Cerebellar cortex (tissue), 1 donor: ENCODE data around the gene PRSS2.
A peak's percentile ranks its signal among the peaks of the same experiment; 100 is the strongest.

ENCODE experiments used
- DNase-seq: peaks from one replicate; pipeline ENCODE4 v3.0.0-alpha.2; 2015; ENCODE audit warnings: low spot score

PRSS2 gene

DNA sequence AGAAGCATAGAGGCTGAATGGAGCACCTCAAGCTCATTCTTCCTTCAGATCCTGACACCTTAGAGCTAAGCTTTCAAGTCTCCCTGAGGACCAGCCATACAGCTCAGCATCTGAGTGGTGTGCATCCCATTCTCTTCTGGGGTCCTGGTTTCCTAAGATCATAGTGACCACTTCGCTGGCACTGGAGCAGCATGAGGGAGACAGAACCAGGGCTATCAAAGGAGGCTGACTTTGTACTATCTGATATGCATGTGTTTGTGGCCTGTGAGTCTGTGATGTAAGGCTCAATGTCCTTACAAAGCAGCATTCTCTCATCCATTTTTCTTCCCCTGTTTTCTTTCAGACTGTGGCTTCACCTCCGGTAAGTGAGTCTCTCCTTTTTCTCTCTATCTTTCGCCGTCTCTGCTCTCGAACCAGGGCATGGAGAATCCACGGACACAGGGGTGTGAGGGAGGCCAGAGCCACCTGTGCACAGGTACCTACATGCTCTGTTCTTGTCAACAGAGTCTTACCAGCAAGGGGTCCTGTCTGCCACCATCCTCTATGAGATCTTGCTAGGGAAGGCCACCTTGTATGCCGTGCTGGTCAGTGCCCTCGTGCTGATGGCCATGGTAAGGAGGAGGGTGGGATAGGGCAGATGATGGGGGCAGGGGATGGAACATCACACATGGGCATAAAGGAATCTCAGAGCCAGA is 31.0 kb downstream of the PRSS2 start:
- DNase-seq, result no peak

DNA sequence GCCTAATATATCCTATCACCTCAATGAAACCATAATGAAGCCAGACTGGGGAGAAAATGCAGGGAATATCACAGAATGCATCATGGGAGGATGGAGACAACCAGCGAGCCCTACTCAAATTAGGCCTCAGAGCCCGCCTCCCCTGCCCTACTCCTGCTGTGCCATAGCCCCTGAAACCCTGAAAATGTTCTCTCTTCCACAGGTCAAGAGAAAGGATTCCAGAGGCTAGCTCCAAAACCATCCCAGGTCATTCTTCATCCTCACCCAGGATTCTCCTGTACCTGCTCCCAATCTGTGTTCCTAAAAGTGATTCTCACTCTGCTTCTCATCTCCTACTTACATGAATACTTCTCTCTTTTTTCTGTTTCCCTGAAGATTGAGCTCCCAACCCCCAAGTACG is 31.5 kb downstream of the PRSS2 start:
- no peak for DNase-seq

DNA sequence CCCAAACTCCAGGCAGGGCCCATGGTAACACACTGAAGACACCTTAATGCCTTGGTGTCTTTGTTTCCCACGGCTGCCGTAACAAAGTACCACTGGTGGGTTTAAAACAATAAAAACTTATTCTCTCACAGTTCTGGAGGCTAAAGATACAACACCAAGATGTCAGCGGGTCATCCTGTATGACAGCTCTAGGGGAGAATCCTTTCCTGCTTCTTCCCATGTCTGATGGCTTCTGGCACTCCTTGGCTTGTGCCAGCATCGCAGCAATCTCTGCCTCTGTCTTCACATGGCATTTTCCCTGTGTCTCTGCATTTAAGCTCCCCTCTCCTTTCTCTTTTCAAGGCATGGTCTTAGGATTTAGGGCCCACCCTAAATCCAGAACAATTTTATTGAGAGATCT is 33.1 kb downstream of the PRSS2 start:
- no peak for DNase-seq

DNA sequence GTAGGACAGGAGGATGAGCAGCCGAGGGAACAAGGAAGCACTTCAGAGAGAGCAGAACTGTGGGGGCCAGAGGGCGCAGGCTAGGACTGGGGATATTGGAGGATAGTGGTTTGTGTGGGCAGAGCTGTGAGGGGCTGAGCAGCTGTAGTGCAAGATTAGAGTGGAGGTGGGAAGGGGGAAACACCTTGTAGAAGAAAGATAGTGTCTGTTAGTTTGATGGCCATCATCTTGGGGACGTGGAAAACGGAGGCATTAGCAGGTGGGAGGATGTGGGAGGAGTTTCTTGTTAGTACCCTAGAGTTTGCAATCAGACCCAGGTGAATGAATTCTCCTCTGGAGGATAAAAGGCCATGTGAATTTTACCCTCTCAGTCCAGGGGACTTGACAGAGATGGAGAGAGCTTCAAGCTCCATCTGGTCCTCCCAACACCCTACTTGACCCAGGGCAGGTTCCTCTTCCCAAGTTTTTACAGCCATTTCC is 34.0 kb downstream of the PRSS2 start:
- DNase-seq, result no peak

DNA sequence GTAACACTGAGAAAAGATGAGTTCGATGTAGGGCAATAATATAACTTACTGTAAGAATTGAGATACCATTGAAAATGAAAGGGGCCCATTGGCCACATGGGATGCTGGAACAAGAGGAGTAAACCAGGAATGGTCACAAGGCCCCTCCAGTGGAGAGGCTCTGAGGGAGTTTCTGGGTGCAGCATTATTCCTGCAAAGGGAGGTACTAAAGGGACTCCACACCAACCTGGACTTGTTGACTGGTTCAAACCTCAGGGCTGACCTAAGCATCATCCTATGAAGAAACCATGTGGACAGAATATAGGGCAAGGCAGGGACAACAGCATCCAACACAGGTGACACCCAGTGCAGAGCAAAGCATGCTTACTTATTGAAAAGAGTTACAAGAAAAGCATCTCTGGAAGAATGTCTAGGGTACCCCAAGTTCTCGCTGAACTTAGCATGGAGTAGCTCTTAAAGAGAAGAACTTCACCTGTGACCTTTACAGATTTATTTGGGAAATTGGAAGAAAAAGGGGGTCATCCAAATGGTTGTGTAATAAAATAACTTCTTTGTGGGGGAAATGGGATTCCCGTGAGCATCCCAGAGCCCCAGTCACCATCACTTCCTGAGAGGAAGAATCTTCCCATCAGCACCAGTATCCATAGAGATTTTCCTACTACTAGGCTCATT is 34.7 kb downstream of the PRSS2 start:
- DNase-seq, result no peak

DNA sequence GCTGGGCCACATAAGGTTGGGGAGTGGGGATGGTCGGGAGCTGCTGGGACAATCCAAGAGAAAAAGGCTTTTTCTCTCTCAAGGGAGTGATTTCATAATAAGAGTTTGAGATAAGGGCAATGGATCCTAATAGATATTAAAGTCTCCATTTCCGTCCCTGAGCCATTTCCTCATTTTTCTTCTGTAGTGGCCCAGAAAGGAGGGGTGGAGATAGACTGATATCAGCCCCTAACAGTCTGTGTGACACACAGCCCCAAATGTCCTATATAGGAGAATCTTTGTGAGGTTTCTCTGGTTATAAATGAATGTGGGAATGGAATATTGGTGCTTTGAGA is 35.2 kb downstream of the PRSS2 start:
- DNase-seq, result no peak

DNA sequence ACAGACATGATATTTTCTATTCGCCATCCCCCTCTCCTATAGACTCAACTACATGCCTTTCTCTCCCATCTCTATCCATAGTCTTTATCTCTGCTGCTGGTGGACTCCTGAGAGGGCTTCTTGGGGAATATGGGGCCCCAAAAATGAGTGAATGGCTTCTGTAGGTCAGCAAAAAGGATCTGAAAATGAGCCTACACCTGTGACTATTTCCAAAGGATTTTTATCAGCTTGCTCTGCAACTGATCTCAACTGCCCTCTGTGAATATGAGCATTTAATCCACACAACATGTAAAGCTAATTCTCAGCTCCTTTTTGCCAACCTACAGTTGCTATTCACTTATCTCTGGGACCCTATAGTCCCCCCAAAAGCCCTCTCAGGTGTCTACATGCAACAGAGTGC is 36.2 kb downstream of the PRSS2 start:
- no peak for DNase-seq

DNA sequence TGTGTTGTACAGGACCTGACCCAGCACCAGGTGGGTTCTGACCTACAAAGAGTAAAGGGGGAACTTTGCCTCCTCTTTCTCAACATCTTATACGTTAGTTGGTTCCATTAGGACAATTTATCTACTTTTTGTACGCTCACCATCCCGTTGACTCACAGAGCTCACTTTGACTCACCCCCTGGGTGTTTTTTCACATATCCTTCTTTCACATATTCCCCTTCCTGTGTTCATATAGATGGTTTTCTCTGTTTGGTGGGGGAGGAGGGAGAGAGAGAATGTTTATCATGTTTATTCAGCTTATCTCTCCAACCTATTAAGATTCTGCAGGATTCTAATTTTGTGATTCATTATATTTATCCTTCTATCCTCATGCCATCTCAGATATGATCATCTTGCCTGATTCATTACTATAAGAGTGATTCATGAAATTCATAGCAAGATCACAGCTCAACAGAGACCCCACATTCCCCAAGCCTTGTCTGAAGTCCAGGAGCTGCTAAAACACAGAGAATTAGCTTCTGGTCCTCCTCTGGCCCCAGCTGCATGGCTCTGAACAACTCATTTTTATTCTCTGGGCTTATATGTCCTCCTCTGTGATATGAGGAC is 37.2 kb downstream of the PRSS2 start:
- DNase-seq, result no peak

DNA sequence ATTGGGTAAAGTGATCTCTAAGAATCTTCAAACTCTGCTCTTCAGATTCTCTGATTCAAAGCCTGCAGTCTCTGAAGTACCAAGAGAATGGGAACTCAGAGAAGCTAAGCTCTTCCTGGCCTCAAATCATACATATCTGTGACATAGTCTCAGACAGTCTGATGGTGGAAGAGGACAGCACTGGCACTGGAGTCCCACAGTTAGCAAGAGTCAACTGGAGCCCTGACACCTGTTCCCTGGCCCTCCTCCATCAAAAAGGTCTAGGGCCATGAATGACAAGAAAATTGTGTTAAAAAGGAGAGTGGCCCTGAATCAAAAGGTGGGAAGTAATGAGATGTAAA is 37.7 kb downstream of the PRSS2 start:
- no peak for DNase-seq

DNA sequence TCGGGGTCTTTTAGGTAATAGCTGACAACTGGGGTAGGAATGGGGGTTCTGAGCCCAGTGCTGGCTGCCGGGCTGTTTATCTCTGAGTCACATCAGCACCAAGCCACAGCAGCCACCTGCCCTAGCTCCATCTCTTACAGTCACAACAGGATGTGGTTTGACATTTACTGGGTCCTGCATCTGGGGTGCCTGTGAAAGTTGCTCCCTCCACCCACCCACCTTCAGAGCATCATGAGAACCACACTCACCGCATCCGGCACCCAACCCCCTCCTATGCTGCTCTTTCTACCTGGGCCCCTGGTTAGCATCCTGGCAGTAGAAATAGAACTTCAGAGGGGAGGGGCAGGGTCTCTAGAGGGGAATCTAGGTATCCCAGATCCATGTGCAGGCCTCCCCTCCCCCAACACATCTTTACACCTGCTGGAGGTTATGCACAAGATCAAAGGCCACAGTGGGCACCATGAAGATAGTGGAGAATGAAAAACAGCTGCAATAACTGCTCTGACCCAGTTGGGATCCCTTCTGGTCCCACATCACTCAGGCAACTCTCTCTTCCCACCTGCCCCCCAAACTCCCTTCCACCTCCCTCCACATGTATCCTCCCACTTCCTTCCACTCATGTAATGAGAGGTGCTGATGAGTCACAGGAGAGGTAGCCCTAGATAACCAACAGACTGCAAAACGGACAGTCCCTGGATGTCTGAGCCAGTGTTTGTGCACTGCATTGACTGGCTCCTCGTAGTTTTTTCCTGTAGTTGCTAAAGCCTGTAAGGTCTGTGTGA is 38.2 kb downstream of the PRSS2 start:
- no peak for DNase-seq

DNA sequence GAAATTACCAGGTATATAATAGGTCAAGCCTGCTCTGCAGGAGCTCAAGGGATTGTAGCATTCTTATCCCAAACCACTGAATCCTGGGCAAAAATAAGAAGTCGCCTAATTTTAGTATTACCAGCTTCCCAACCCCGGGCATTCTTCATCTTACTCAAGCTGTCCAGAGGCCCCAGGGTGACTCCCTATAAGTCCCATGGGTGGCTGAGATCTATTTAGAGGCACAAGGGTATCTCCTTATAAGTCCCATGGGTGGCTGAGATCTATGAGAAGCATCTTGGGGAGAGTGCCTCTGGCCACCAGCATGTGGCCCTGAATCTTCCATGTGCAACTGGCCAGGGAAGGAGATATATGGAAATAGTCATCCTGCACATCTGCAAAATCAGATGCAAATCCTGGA is 38.9 kb downstream of the PRSS2 start:
- no peak for DNase-seq

DNA sequence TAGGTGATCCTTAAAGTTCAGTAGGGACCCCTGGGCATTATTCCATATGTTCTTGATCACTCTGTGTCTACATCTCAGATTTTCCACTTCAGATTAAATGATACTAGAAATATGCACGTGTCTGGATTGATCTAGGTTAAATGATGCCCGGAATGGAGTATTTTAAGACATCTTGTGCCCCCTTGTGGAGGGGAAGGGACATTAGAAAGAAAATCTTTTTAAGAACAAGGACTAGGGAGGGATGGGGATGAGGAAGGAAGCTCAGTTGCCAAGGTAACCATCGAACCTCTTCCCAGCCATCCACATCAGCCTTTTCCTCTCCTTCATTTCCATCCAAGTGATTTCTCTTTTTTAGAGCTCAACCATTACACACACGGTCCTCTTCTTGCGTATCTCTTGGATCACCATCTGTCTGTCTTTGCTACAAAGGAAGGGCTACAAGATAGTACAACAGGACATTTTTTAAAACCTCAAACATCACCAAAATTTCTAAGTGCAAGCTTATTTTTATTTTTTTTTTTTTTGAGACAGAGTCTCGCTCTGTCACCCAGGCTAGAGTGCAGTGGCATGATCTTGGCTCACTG is 40.5 kb downstream of the PRSS2 start:
- peak; percentile 67 for DNase-seq

DNA sequence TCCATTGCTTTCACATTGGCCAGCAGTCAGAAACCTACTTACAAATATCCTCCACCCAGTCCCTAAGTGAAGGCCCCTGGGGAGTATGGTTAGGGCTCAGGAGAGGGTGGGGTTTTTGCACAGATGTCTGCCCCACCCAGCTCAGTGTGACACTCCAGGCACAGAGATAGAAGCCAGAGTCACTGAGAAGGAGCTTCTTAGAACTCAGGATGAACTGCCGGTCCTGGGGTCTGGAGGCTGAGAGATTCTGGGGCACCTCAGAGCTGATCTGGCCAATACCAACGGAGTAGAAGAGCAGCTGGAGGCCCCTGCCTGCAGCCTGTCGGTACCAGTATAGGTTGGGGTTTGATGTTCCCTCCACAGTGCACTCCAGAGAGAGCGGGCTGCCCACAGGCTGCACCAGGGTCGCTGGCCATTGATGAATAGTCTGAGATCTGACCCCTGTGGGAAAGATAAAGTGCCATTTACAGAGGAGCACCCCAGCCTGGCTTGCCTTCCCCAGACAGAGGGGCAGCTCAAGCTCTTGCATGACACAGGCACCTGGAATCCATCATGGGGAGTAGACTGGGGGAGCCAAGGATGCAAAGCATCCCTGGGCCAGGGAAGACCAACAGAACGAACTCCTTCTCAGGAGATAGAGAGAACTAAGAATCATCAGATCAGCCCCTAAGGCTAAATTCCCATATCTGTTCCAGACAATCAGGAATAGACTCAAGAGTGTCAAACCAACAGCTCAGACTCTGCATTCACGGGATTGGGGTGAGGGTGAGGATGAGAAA is 41.9 kb downstream of the PRSS2 start:
- no peak for DNase-seq

DNA sequence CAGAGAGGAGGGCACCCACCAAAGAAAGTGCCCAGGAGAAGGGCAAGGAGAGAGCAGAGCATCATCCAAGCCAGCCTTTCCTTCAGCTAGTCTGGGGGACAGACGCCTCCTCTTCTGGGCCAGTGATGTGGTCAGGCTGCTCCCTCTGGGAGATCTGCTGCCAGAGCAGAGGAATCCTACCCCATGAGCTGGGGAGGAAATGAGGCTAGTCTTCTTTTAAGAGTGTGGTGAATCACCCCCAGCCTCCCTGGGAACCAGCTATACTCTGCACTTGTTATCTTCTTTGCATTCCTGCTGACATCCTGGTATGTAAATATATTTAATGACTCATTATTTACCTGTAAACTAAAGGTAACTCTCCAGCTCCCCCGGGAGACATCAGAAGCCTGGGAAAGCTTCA is 42.5 kb downstream of the PRSS2 start:
- DNase-seq, result no peak

DNA sequence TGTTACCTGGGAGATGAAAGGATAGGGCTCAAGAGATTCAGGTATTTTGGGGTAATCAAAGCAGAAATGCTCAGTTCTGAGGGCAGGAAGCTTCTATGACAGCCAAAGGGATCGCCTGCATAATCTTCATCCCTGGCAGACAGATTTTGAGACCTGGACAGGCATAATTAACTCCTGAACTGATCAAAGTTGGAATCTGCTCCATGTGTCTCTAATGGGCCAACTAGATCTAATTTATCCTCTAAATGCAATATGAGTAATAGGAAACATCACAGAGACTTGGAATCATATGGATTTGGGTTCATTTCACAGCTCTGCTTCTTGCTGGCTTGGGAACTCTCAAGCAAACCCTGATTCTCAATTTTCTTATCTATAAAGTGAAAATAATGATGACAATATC is 42.9 kb downstream of the PRSS2 start:
- no peak for DNase-seq

DNA sequence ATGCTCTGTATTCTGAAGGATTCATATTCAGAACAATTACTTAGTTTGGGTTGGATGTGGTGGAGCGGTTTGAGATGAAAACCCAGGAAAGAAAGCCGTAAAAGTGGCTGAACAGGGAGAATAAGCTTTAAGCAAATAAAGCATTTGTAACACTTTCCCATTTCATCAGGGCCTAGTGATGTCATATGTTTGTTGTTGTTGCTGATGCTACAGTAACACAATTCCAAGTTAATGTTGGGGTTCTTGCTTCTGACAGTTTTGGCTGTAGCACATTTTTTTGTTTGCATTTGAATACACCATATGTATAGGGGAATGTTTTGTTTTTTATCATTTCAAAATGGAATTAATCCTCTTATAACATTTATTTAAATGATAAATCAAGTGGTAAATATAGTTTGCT is 43.7 kb downstream of the PRSS2 start:
- no peak for DNase-seq

DNA sequence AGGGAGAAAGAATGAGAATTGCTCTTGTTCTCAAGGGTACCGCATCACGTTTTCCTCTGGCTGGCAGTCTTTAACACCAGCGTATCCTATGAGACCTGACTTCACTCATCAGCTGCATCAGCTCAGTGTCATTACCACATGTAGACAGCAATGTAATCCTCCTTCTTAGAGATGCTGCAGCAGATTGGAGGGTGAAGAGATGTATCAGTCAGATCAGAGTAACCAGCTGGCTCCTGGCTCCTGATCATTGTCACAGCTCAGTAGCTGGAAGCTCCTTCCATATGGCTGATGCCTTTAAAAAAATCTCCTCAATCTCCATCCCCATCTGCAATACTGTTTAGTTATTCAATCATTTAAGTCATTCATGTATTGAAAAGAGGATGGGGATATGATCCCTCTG is 44.4 kb downstream of the PRSS2 start:
- DNase-seq, result no peak

DNA sequence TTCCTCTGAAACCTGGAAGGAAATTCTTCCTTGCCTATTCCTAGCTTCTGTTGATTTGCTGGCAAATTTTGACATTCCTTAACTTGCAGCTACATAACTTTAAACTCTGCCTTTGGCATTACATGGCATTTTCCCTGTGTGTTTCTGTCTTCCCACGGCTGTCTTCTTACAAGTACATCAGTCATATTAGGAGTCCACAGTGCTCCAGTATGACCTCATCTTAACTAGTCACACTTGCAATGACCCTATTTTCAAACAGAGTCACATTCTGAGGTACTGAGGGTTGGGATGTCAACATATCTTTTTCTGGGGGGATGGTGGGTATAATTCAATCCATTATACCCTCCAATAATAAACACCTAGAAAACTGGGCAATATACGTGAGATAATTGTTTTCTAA is 46.7 kb downstream of the PRSS2 start:
- no peak for DNase-seq

DNA sequence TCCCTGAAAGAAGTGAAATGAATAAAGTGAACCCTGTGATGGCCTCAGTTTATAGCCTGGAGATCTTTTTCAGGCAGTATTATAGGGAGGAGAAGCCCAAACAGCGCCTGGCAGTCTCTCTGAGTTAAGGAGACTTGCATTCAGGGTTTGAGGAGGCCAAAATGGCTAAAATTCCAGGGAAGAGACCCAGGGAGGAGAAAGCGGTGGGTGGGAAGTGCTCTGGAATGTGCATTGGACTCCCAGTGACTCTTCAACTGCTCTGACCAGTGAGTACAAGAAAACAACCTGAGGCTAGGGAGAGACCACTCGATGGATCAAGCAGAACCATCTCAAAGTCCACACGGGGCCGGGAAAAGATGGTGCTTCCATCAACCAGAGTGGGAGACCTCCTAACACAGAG is 48.8 kb downstream of the PRSS2 start:
- no peak for DNase-seq

DNA sequence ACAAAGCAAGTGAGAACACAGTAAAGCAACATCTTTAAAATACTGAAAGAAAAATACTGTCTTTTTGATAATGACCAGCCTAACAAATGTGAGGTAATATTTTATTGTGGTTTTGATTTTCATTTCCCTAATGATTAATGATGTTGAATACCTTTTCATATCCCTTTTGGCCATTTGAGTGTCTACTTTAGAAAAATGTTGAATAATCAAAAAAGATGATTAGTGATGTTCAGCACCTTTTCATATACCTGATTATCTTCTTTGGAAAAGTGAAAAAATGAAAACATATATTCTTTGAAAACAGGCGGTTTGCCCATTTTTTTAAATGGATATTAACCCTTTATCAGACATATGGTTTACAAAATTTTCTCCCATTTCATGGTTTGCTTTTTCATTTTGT is 51.9 kb downstream of the PRSS2 start:
- DNase-seq, result no peak
